ENCODE measurements around the gene MYO1D.
"Not testable (repeated sequence)": the region's sequence is repeated elsewhere in the genome, so short reads cannot be mapped to it uniquely, and the experiment has no call there.

The MYO1D gene

GRCh38 chr17:32894245-32894644 is 17.3 kb upstream of the MYO1D start:
- peak; percentile 78 for DNase-seq (ENCODE audit: low read depth)
- no peak for TF ChIP-seq CTCF (IDR thresholded peaks at IDR 0.05; ENCODE audit: insufficient read depth, low read depth, low read length, missing control alignments)

GRCh38 chr17:32887410-32887809 is 10.5 kb upstream of the MYO1D start:
- not testable (repeated sequence) for H3K4me3 ChIP-seq (ENCODE audit: low read length); DNase-seq (ENCODE audit: low read depth)

More at GRCh38 chr17:32894245-32894644, 17.3 kb upstream of the MYO1D start:
- no peak overlapping the region for H3K4me3 ChIP-seq (ENCODE audit: low read length)

GRCh38 chr17:32886951-32887350 is 10.0 kb upstream of the MYO1D start:
- H3K4me3 ChIP-seq (ENCODE audit: low read length) = not testable (repeated sequence)

GRCh38 chr17:32882734-32883133 is 5.8 kb upstream of the MYO1D start:
- no peak for TF ChIP-seq CTCF (IDR thresholded peaks at IDR 0.05; ENCODE audit: insufficient read depth, low read depth, low read length, missing control alignments)
- peak; percentile 64 for DNase-seq (ENCODE audit: low read depth)
- H3K4me3 ChIP-seq (ENCODE audit: low read length) = no peak overlapping the region

More at GRCh38 chr17:32886951-32887350, 10.0 kb upstream of the MYO1D start:
- not testable (repeated sequence) for DNase-seq (ENCODE audit: low read depth)

GRCh38 chr17:32882029-32882428 is 5.1 kb upstream of the MYO1D start:
- no peak for DNase-seq (ENCODE audit: low read depth)
- TF ChIP-seq CTCF (IDR thresholded peaks at IDR 0.05; ENCODE audit: insufficient read depth, low read depth, low read length, missing control alignments) = no peak
- H3K4me3 ChIP-seq (ENCODE audit: low read length) = no peak overlapping the region

- no peak overlapping the region for H3K4me3 ChIP-seq (ENCODE audit: low read length)
- no peak for TF ChIP-seq CTCF (IDR thresholded peaks at IDR 0.05; ENCODE audit: insufficient read depth, low read depth, low read length, missing control alignments)
- DNase-seq (ENCODE audit: low read depth) = no peak
Observed at GRCh38 chr17:32880671-32881453, 3.9 kb upstream of the MYO1D start.

GRCh38 chr17:32879134-32879533 is 2.2 kb upstream of the MYO1D start:
- no peak for DNase-seq (ENCODE audit: low read depth)

More at GRCh38 chr17:32879134-32879533, 2.2 kb upstream of the MYO1D start:
- no peak for TF ChIP-seq CTCF (IDR thresholded peaks at IDR 0.05; ENCODE audit: insufficient read depth, low read depth, low read length, missing control alignments)
- H3K4me3 ChIP-seq (ENCODE audit: low read length) = no peak overlapping the region

All from epithelial cell of esophagus (primary cell).